GM19438 (cell line): Measurements from ENCODE around the gene FGF5.
"Not testable (repeated sequence)": the region's sequence is repeated elsewhere in the genome, so short reads cannot be mapped to it uniquely, and the experiment has no call there.

Experiments used
- ATAC-seq: cut with Tn5 transposase; IDR thresholded peaks from one replicate; pipeline ENCODE4 v1.9.1; 2021; ENCODE audit warnings: low read depth; ENCODE audit not compliant: unreplicated experiment

FGF5 gene

GRCh38 chr4:80266253-80266901 lies at the start of gene FGF5:
Gene FGF5, plus strand, starts transcription at chr4:80266664. Its CDS starts 161 bp downstream, at chr4:80266825.
- ATAC-seq = no peak

GRCh38 chr4:80219301-80220025 lies 47.0 kb upstream of the FGF5 start:
- no peak for ATAC-seq

- no peak for ATAC-seq
Observed at GRCh38 chr4:80220711-80221110, 45.8 kb upstream of the FGF5 start.

DNA sequence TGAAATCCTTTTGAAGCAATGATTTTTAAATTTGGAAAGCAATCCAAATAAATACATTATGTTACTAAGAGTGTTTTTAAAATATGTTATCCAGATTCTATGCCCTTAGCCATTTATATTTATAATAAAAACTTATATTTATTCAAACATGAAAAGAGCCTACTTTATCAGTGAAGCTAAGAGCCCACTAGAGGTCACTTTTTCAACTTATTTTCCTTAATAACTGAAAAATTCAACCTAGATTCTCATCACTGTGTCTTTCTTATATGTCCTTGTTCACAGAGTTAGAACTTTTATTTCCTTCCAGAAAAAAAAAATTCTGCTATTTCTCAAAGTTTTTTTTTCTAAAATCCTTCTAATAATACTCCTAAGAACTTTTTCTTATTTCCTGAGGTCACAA lies 45.3 kb upstream of the FGF5 start:
- ATAC-seq = no peak

DNA sequence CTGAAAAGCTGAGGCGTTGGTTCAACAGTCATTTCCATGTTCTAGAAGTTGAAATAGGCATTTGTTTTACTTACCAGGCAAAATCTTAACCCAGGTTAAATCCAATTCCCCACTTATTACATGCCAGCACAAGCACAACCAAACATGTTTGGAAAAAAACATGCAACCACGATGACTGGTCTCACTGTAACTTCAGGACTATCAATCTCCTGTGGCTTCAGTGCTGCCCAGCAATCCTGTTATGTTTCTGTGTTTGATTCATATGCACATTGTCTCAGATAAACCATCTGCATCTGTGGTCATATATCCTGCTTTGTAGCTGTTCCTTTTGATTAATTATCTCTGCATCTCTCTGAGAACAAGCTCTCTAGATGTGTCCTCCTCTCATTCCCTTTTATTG lies 40.9 kb upstream of the FGF5 start:
- no peak for ATAC-seq

DNA sequence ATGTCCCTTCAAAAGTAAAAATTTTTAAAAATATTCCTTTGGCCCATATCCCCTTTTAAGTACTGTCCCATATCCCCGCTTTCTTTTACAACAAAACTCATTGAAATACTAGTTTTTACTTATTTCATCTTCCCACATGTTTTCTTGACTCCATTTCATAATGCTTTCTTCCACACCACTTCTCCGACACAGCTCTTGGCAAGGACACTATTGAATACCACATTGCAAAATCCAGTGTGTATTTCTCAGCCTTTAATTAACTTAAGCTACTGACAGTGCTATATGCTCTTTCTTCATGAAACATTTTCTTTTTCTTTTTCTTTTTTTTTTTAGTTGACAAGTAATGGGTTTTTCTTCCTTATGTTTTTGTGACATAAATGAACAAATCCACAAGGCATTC lies 40.4 kb upstream of the FGF5 start:
- no peak for ATAC-seq

GRCh38 chr4:80228460-80228859 lies 38.0 kb upstream of the FGF5 start:
- ATAC-seq = no peak

DNA sequence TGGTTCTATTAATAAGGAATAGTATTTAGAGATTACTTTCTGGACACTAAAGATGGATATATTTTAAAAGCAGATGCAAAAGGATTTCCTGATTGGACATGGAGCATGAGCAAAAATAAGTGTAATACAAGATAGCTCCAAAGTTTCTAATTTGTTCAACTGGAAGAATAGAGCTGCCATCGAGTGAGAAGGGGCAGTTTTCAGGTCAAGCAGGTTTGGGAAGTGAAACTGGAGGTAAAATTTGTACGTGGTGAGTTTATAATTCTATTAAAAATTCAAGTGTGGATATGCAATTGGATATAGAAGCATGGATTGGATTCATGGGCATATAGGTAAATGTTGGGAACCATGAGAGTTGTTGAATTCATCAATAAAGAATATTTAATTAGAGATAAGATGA lies 37.3 kb upstream of the FGF5 start:
- ATAC-seq = no peak

GRCh38 chr4:80229590-80229989 lies 36.9 kb upstream of the FGF5 start:
- ATAC-seq = peak; percentile 71

GRCh38 chr4:80231180-80231579 lies 35.3 kb upstream of the FGF5 start:
- no peak for ATAC-seq

DNA sequence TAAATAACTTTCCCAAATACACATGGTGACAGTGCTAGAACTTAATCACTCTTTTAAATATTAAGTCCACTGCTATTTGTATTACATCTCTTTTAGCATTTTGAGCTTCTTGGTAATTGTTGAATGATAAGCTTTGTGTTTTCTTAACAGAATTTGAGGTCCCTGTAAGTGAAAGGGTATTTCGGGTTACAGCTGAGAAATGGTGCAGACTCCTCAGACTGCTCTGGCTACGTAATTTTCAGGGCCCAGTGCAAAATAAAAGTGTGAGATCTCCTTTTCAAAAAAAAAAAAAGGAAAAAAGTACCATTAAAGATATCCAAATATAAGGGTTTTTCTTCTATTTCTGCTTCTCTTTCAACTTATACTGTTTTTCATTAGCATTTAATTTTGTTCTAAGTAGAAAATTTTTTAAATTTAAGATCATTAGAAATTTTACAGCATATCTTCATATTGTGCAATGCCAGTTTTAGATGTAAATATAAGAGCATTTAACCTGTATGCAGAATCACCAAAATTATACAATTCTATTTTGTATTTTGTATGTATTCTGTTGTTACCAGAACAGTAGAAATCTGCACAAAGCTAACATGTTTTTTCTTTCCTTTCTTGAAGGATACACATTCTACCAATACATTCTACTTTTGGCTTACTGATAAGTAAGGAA lies 33.6 kb upstream of the FGF5 start:
- no peak for ATAC-seq

DNA sequence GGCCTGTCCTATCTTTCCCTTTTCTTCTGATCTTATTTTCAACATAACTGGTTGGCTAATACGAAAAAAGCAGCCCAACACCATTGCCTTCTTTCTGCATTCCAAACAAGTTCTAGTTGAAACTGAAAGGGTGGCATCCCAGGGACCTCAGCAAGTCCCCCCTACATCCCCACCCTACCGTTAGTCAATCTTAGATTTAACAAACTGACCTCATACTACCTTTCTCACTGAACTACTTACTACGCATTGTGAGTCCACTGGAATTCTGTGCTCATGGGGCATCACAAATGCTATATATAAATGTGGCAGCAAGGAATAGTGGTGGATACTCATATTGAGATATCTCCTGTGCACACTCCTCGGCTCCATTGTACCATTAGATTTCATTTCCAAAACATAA lies 33.1 kb upstream of the FGF5 start:
- ATAC-seq = no peak

- no peak for ATAC-seq
Observed at GRCh38 chr4:80235451-80235850, 31.0 kb upstream of the FGF5 start.

DNA sequence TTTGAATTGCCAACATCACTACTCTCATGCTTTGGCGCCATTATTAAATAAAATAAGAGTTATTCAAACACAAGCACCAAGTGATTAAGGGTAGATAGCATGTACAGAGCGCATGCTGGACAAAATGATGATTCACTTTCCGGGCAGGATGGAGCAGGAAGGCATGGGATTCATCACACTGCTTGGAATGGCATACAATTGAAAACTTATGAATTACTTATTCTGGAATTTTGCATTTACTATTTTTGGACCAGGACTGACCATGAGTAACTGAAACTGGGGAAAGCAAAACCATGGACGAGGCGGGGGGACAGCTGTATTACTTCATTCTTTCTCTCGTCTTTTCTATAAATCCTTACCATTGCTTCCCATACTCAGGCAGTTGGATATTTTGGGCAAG lies 28.5 kb upstream of the FGF5 start:
- no peak for ATAC-seq

- ATAC-seq = no peak
Observed at GRCh38 chr4:80239480-80240150, 26.8 kb upstream of the FGF5 start.

DNA sequence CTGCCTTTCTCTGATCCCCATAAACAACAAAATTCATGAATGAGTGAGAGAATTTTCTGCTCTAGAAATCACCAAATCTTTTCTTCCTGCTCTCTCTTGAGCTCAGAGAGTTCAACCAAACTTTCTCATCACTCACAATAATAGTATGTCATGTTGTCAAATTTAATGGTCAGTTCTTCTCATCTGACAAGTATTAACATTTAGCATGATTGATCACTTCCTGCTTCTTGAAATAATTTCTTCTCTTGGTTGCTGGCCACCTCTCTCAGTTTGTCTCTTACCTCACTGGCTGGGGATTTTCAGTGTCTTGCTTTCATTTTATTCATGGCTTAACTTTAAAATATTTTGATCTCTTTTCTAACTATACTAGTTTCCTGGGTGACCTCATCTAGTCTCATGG lies 25.5 kb upstream of the FGF5 start:
- no peak for ATAC-seq

- no peak for ATAC-seq
Observed at GRCh38 chr4:80243274-80244018, 23.0 kb upstream of the FGF5 start.

DNA sequence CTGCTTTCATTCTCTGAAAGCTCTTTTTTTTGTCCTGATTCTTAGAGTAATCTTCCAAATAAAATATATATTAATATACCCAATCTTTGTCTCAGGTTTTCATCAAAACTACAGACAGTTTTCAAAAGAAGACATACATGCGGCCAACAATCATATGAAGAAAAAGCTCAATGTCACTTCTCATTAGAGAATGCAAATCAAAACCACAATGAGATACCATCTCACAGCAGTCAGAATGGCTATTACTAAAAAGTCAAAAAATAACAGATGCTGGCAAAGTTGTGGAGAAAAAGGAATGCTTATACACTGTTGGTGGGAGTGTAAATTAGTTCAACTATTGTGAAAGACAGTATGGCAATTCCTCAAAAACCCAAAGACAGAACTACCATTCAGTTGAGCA lies 19.0 kb upstream of the FGF5 start:
- ATAC-seq = not testable (repeated sequence)

DNA sequence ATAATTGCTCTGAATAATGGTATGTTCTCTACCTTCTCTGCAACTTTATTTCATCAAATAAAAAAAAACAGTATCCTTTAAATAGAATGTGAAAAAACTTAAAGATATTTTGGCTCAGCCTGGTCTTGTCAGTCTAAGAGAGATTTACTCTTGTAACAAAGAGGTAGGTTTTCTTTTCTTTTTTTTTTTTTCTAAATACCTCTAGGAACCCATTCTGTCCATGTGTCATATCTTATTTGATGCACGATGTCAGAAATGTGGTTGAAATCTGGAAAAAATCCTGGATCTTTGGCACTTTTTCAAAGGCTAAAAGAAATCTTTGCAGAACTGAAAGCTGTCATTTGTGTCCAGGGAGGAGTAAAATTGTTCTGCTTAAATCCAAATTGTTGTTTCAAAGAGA lies 17.3 kb upstream of the FGF5 start:
- ATAC-seq = no peak

- no peak for ATAC-seq
Observed at GRCh38 chr4:80252427-80252826, 14.0 kb upstream of the FGF5 start.

DNA sequence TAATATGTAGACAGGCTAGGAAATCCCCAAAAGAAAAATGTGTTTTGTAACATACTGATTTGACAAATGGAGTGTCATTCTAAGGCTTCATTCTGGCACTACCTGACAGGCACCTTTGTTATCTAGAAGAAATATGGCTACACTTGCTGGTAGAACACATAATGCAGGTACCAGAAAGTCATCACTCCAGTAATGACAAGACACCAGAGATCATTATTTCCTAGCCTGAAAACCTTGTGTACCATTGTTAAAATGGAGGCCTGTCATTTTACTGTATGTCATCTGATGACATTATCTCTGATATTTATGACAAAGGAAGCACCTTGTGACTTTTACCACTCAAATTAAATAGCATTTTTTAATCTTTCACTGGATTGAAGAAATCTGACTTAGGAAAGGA lies 13.5 kb upstream of the FGF5 start:
- no peak for ATAC-seq
